Hematopoietic multipotent progenitor cell treated with erythropoietin and hydrocortisone succinate and interleukin-3 and kit ligand, for 6 days (in vitro differentiated cells): ENCODE results near the gene BEND3.
"Not testable (repeated sequence)": the region's sequence is repeated elsewhere in the genome, so short reads cannot be mapped to it uniquely, and the experiment has no call there.

Source experiments
- DNase-seq: peaks from one replicate; pipeline ENCODE4 v3.0.0-alpha.2; 2015

BEND3 gene

GRCh38 chr6:107026965-107027364 is 88.3 kb downstream of the BEND3 start:
- no peak for DNase-seq

GRCh38 chr6:107021446-107022185 is 93.7 kb downstream of the BEND3 start:
- DNase-seq = no peak

- DNase-seq = no peak
Measured at GRCh38 chr6:107020239-107020638, 95.1 kb downstream of the BEND3 start.

DNA sequence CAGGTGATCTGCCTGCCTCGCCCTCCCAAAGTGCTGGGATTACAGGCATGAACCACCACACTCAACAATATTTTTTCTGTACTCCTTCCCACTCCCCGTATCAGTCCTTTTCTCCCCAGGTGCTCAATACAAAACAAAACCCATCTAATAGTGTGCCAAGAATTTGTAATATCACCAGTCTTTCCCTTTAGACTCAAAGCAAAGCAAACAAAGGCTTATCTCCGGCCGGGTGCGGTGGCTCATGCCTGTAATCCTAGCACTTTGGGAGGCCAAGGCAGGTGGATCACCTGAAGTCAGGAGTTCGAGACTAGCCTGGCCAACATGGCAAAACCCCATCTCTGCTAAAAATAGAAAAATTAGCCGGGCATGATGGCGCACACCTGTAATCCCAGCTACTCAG is 95.7 kb downstream of the BEND3 start:
- DNase-seq = not testable (repeated sequence)

DNA sequence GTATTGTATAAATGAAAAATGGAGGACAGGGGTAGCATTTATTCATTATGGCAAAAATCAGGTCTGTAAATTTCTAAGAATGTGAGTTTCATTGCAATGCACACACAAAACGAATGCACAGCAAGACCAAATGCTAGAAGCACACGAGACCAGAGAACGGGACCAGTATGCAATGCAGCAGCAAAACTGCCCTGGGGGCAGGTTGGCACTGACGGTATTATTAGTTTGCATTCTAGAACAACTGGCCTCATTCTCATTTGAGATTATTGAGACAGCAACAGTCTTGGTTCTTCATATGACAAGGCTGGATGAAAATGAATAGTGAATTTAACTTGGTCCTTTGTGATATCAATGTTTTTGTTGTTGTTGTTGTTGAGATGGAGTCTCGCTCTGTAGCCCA is 96.3 kb downstream of the BEND3 start:
- no peak for DNase-seq
